Caco-2 (cell line): ENCODE results near the gene BTRC. TPM values are rescaled to one million over a fixed set of nuclear protein-coding genes. Genes with fewer than 3 reads are reported as not detected.

Experiments
- BruUV-seq: library from RNA; stranded (reverse); fragments of 400-500 nt; replicated peaks from 2 replicates; lab custom pipeline; 2021; lab: Mats Ljungman, UMichigan
- CTCF ChIA-PET: fragments of 300-600 bp; sonication (Branson Sonifier 250); formaldehyde crosslinking; loops from one replicate; lab custom pipeline; 2022; ENCODE audit warnings: antibody characterized with exemption; lab: Charles Lee
- POLR2A ChIA-PET: fragments of 300-600 bp; sonication (Branson Sonifier 250); formaldehyde crosslinking; loops from one replicate; lab custom pipeline; 2022; ENCODE audit warnings: antibody characterized with exemption; lab: Charles Lee
- DNase-seq, 2 experiments: peaks; one replicate each; pipeline versions ENCODE4 v3.0.0 to v3.0.0-alpha.2; 2020 to 2022
- H3K27me3 ChIP-seq: replicated peaks from 2 replicates; pipeline ENCODE4 v1.6.0; 2011; ENCODE audit warnings: low read length; ENCODE audit not compliant: control insufficient read depth, insufficient read depth
- H3K36me3 ChIP-seq: 2 replicates; pipeline ENCODE4 v1.5.1; 2011; ENCODE audit warnings: low read length; ENCODE audit not compliant: control insufficient read depth, insufficient read depth
- H3K4me1 ChIP-seq: fragments of 250-450 bp; sonication (Bioruptor Pico); 2 replicates; pipeline ENCODE4 v1.5.1; 2020; ENCODE audit warnings: mild to moderate bottlenecking
- H3K4me3 ChIP-seq: 2 replicates; pipeline ENCODE4 v1.5.1; 2011; ENCODE audit warnings: low read depth, mild to moderate bottlenecking, control low read depth, low read length
- H3K9me3 ChIP-seq: fragments of 250-450 bp; sonication (Bioruptor Pico); 2 replicates; pipeline ENCODE4 v1.5.1; 2020; ENCODE audit warnings: mild to moderate bottlenecking, moderate library complexity
- H3K27ac Mint-ChIP-seq: one replicate; pipeline ENCODE4 v1.8.0; 2022; ENCODE audit warnings: mixed read lengths; ENCODE audit not compliant: unreplicated experiment
- H3K27me3 Mint-ChIP-seq: one replicate; pipeline ENCODE4 v1.8.0; 2022; ENCODE audit warnings: mixed read lengths; ENCODE audit not compliant: insufficient read depth, unreplicated experiment
- H3K36me3 Mint-ChIP-seq: one replicate; pipeline ENCODE4 v1.8.0; 2022; ENCODE audit warnings: mild to moderate bottlenecking, mixed read lengths; ENCODE audit not compliant: insufficient read depth, unreplicated experiment
- H3K4me1 Mint-ChIP-seq: one replicate; pipeline ENCODE4 v1.8.0; 2022; ENCODE audit warnings: low read depth, mixed read lengths; ENCODE audit not compliant: unreplicated experiment
- H3K4me3 Mint-ChIP-seq: one replicate; pipeline ENCODE4 v1.8.0; 2022; ENCODE audit warnings: mild to moderate bottlenecking, moderate library complexity, mixed read lengths; ENCODE audit not compliant: unreplicated experiment
- H3K9me3 Mint-ChIP-seq: one replicate; pipeline ENCODE4 v1.8.0; 2022; ENCODE audit warnings: mixed read lengths; ENCODE audit not compliant: unreplicated experiment
- intact Hi-C: fragments of 100-400 bp; cut with micrococcal nuclease; formaldehyde crosslinking; loops from one replicate; pipeline ENCODE4 v1.10.0; 2022; ENCODE audit not compliant: unreplicated experiment
- total RNA-seq: library from RNA; stranded (reverse); gene quantifications from 2 replicates; pipeline ENCODE4 v1.2.3, GENCODE V29; 2022
- TF ChIP-seq, protein P1 (sequence below), 2 experiments: fragments of 200-600 bp in 1 of 2; IDR thresholded peaks; 1 replicate in 1 of 2; 2 replicates in 1 of 2; pipeline versions ENCODE4 v1.5.1 to v1.8.0; 2011 to 2022; ENCODE audit warnings: antibody characterized with exemption in 1 of 2, control low read depth in 1 of 2, inconsistent platforms in 1 of 2, low read depth in 1 of 2, low read length in 1 of 2, mild to moderate bottlenecking in 1 of 2, moderate library complexity in 1 of 2; ENCODE audit not compliant: insufficient read depth in 1 of 2, severe bottlenecking in 1 of 2, unreplicated experiment in 1 of 2

BTRC gene
- total RNA-seq, 1 experiment from 2014 or later, result 19.6 TPM

DNA sequence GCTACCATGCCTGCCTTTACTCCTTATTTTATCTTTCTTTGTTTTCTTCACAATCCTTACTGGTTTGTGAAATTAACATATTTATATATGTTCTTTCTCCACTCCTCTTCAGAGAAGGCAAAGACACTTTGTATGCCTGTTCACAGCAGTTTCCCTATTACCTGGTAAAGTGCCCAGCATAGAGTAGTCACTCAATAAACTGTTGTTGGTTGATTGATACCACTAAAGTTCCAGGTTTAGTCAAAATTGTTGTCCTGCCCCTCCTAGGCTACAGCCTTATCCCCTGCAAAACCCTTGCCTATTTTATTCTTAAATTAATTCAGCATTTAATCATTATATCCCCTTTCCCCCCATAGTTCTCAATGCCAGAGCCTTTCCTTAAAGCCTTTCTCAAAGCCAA lies 158.0 kb downstream of the BTRC start:
- Mint-ChIP-seq H3K36me3 (no peaks in the 10 kb centered on the region), H3K4me3 (no peak overlapping the region), H3K4me1 (no peaks in the 10 kb centered on the region), H3K9me3 (no peaks in the 10 kb centered on the region), H3K27ac (peak overlapping the region; percentile 14), H3K27me3 (no peaks in the 10 kb centered on the region)
- Histone ChIP-seq H3K9me3 (no peaks in the 10 kb centered on the region), H3K4me3 (no peak overlapping the region), H3K36me3 (no peaks in the 10 kb centered on the region), H3K27me3 (no peaks in the 10 kb centered on the region), H3K4me1 (no peaks in the 10 kb centered on the region)
- ChIA-PET CTCF (no interaction called here), POLR2A (no interaction called here)
- TF ChIP-seq, protein P1, sequence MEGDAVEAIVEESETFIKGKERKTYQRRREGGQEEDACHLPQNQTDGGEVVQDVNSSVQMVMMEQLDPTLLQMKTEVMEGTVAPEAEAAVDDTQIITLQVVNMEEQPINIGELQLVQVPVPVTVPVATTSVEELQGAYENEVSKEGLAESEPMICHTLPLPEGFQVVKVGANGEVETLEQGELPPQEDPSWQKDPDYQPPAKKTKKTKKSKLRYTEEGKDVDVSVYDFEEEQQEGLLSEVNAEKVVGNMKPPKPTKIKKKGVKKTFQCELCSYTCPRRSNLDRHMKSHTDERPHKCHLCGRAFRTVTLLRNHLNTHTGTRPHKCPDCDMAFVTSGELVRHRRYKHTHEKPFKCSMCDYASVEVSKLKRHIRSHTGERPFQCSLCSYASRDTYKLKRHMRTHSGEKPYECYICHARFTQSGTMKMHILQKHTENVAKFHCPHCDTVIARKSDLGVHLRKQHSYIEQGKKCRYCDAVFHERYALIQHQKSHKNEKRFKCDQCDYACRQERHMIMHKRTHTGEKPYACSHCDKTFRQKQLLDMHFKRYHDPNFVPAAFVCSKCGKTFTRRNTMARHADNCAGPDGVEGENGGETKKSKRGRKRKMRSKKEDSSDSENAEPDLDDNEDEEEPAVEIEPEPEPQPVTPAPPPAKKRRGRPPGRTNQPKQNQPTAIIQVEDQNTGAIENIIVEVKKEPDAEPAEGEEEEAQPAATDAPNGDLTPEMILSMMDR (IDR thresholded peaks at IDR 0.05; ENCODE audit: insufficient read depth in 1 of 2, low read depth in 1 of 2, low read length in 1 of 2, severe bottlenecking in 1 of 2, unreplicated experiment in 1 of 2), result no peak
- intact Hi-C loops, result no loop called here
- BruUV-seq, result no TSS peak
- no peak for DNase-seq

DNA sequence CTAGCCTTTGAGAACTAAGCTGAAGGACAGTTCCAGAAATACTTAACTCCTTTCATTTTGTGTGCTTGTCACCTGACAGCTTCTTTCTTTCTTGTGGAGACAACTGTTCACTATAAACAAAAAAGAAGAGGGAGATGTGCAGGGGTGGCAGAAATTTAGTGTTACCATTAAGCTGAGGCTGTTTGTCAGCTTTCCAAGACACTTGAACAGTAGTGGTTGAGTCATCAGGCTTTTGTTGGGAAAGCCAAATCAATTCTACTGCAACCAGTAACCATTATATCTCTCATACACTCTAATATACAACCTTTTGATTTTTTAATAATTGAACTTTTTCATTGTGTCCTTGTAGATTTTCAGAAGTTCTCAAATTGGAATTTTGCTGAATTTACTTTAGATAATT lies 158.8 kb downstream of the BTRC start:
- no peak overlapping the region for H3K4me3 ChIP-seq
- Mint-ChIP-seq H3K27ac (no peak overlapping the region), H3K36me3 (no peaks in the 10 kb centered on the region), H3K4me3 (no peak overlapping the region), H3K4me1 (no peaks in the 10 kb centered on the region), H3K27me3 (no peaks in the 10 kb centered on the region), H3K9me3 (no peaks in the 10 kb centered on the region)
- no peaks in the 10 kb centered on the region for H3K27me3 ChIP-seq
- no peaks in the 10 kb centered on the region for H3K9me3 ChIP-seq
- DNase-seq, result no peak
- CTCF ChIA-PET, result no interaction called here
- POLR2A ChIA-PET, result no interaction called here
- H3K4me1 ChIP-seq, result no peaks in the 10 kb centered on the region
- intact Hi-C loops, result no loop called here
- TF ChIP-seq, protein P1 (IDR thresholded peaks at IDR 0.05; ENCODE audit: insufficient read depth in 1 of 2, low read depth in 1 of 2, low read length in 1 of 2, severe bottlenecking in 1 of 2, unreplicated experiment in 1 of 2), result no peak
- H3K36me3 ChIP-seq, result no peaks in the 10 kb centered on the region
- BruUV-seq, result no TSS peak

DNA sequence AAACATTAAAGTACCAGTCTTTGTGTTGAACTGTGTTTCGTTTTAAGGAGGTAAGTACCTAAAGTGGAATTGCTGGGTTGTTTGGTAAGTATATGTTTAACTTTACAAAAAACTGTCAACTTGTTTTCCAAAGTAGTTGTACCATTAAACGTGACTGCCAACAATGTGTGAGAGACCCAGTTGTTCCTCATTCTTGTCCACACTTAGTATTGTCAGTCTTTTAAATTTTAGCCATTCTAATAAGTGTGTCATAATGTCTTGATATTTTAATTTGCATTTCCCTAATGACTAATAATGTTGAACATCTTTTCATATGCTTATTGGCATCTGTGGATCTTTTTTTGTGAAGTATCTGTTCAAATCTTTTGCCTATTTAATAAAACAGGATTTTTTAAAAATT lies 159.8 kb downstream of the BTRC start:
- Histone ChIP-seq H3K4me1 (no peaks in the 10 kb centered on the region), H3K9me3 (no peaks in the 10 kb centered on the region), H3K27me3 (no peaks in the 10 kb centered on the region), H3K36me3 (no peaks in the 10 kb centered on the region), H3K4me3 (no peak overlapping the region)
- H3K4me1 Mint-ChIP-seq, result no peaks in the 10 kb centered on the region
- no peak overlapping the region for H3K4me3 Mint-ChIP-seq
- H3K9me3 Mint-ChIP-seq, result no peaks in the 10 kb centered on the region
- TF ChIP-seq, protein P1 (IDR thresholded peaks at IDR 0.05; ENCODE audit: insufficient read depth in 1 of 2, low read depth in 1 of 2, low read length in 1 of 2, severe bottlenecking in 1 of 2, unreplicated experiment in 1 of 2), result no peak
- no TSS peak for BruUV-seq
- no peaks in the 10 kb centered on the region for H3K36me3 Mint-ChIP-seq
- POLR2A ChIA-PET, result no interaction called here
- no peak for DNase-seq
- no peaks in the 10 kb centered on the region for H3K27me3 Mint-ChIP-seq
- no peak overlapping the region for H3K27ac Mint-ChIP-seq
- CTCF ChIA-PET, result no interaction called here
- intact Hi-C loops, result no loop called here
